Measurements from ENCODE around the gene ESR2. TPM values are rescaled to one million over a fixed set of nuclear protein-coding genes. Genes with fewer than 3 reads are reported as not detected.

ESR2 gene
- total RNA-seq, 1 donor from 2014 or later = 0.16 TPM

- Histone ChIP-seq H3K4me2 (ENCODE audit: low read length) (no peak overlapping the region), H3K9me3 (ENCODE audit: insufficient read depth, low read depth, low read length) (no peaks in the 10 kb centered on the region), H3K79me2 (ENCODE audit: insufficient read depth, low read length) (no peaks in the 10 kb centered on the region), H3K27me3 (ENCODE audit: insufficient read depth, low read length) (no peaks in the 10 kb centered on the region), H3K9ac (ENCODE audit: low read length) (no peak overlapping the region), H3K36me3 (ENCODE audit: insufficient read depth, low read length) (no peaks in the 10 kb centered on the region), H2AFZ (ENCODE audit: low read depth, low read length) (no peak overlapping the region), H3K27ac (ENCODE audit: low read depth, low read length) (no peak overlapping the region), H4K20me1 (ENCODE audit: insufficient read depth, low read length) (no peaks in the 10 kb centered on the region), H3K4me1 (ENCODE audit: insufficient read depth, low read length) (peaks cover 3% of the 10 kb centered on the region), H3K4me3 (ENCODE audit: insufficient read depth, low read depth, low read length) (no peak overlapping the region)
- Mint-ChIP-seq H3K9me3 (ENCODE audit: unreplicated experiment) (no peaks in the 10 kb centered on the region), H3K4me1 (ENCODE audit: low read depth, unreplicated experiment) (peaks cover 6% of the 10 kb centered on the region), H3K4me3 (ENCODE audit: unreplicated experiment) (no peak overlapping the region), H3K27me3 (ENCODE audit: low read depth, unreplicated experiment) (no peaks in the 10 kb centered on the region), H3K36me3 (ENCODE audit: low read depth, unreplicated experiment) (no peaks in the 10 kb centered on the region), H3K27ac (ENCODE audit: unreplicated experiment) (peak overlapping the region; percentile 28)
- no peak for TF ChIP-seq EZH2 (IDR thresholded peaks at IDR 0.05; ENCODE audit: insufficient read depth, low read length)
- no peak for TF ChIP-seq CTCF (IDR thresholded peaks at IDR 0.05; ENCODE audit: insufficient read depth, low read depth, low read length)
- FAIRE-seq (no peak), DNase-seq (ENCODE audit: low read depth) (peak; percentile 61)
Measured at GRCh38 chr14:64095620-64096019, 198.6 kb downstream of the ESR2 start.

GRCh38 chr14:64092940-64093339 lies 201.2 kb downstream of the ESR2 start:
- Histone ChIP-seq H3K4me3 (ENCODE audit: insufficient read depth, low read depth, low read length) (no peak overlapping the region), H3K4me1 (ENCODE audit: insufficient read depth, low read length) (peaks cover 3% of the 10 kb centered on the region), H3K27me3 (ENCODE audit: insufficient read depth, low read length) (no peaks in the 10 kb centered on the region), H4K20me1 (ENCODE audit: insufficient read depth, low read length) (no peaks in the 10 kb centered on the region), H3K36me3 (ENCODE audit: insufficient read depth, low read length) (no peaks in the 10 kb centered on the region), H3K79me2 (ENCODE audit: insufficient read depth, low read length) (no peaks in the 10 kb centered on the region), H3K9ac (ENCODE audit: low read length) (no peak overlapping the region), H3K9me3 (ENCODE audit: insufficient read depth, low read depth, low read length) (no peaks in the 10 kb centered on the region), H3K27ac (ENCODE audit: low read depth, low read length) (no peak overlapping the region), H3K4me2 (ENCODE audit: low read length) (no peak overlapping the region), H2AFZ (ENCODE audit: low read depth, low read length) (no peak overlapping the region)
- no peak overlapping the region for H3K27ac Mint-ChIP-seq (ENCODE audit: unreplicated experiment)
- no peak for FAIRE-seq
- TF ChIP-seq EZH2 (IDR thresholded peaks at IDR 0.05; ENCODE audit: insufficient read depth, low read length) = no peak
- TF ChIP-seq CTCF (IDR thresholded peaks at IDR 0.05; ENCODE audit: insufficient read depth, low read depth, low read length) = no peak
- peaks cover 10% of the 10 kb centered on the region for H3K4me1 Mint-ChIP-seq (ENCODE audit: low read depth, unreplicated experiment)
- no peak overlapping the region for H3K4me3 Mint-ChIP-seq (ENCODE audit: unreplicated experiment)
- no peaks in the 10 kb centered on the region for H3K36me3 Mint-ChIP-seq (ENCODE audit: low read depth, unreplicated experiment)
- no peaks in the 10 kb centered on the region for H3K9me3 Mint-ChIP-seq (ENCODE audit: unreplicated experiment)
- no peak for DNase-seq (ENCODE audit: low read depth)
- H3K27me3 Mint-ChIP-seq (ENCODE audit: low read depth, unreplicated experiment) = no peaks in the 10 kb centered on the region

GRCh38 chr14:64092338-64092737 lies 201.8 kb downstream of the ESR2 start:
- H3K4me1 Mint-ChIP-seq (ENCODE audit: low read depth, unreplicated experiment) = peaks cover 10% of the 10 kb centered on the region
- Histone ChIP-seq H3K36me3 (ENCODE audit: insufficient read depth, low read length) (no peaks in the 10 kb centered on the region), H3K27me3 (ENCODE audit: insufficient read depth, low read length) (no peaks in the 10 kb centered on the region), H2AFZ (ENCODE audit: low read depth, low read length) (no peak overlapping the region), H4K20me1 (ENCODE audit: insufficient read depth, low read length) (no peaks in the 10 kb centered on the region), H3K9me3 (ENCODE audit: insufficient read depth, low read depth, low read length) (no peaks in the 10 kb centered on the region), H3K27ac (ENCODE audit: low read depth, low read length) (no peak overlapping the region), H3K4me2 (ENCODE audit: low read length) (no peak overlapping the region), H3K9ac (ENCODE audit: low read length) (no peak overlapping the region), H3K4me3 (ENCODE audit: insufficient read depth, low read depth, low read length) (no peak overlapping the region), H3K79me2 (ENCODE audit: insufficient read depth, low read length) (no peaks in the 10 kb centered on the region), H3K4me1 (ENCODE audit: insufficient read depth, low read length) (peaks cover 3% of the 10 kb centered on the region)
- DNase-seq (ENCODE audit: low read depth) = no peak
- H3K27me3 Mint-ChIP-seq (ENCODE audit: low read depth, unreplicated experiment) = no peaks in the 10 kb centered on the region
- H3K36me3 Mint-ChIP-seq (ENCODE audit: low read depth, unreplicated experiment) = no peaks in the 10 kb centered on the region
- TF ChIP-seq EZH2 (IDR thresholded peaks at IDR 0.05; ENCODE audit: insufficient read depth, low read length) (no peak), CTCF (IDR thresholded peaks at IDR 0.05; ENCODE audit: insufficient read depth, low read depth, low read length) (no peak)
- no peak overlapping the region for H3K4me3 Mint-ChIP-seq (ENCODE audit: unreplicated experiment)
- H3K27ac Mint-ChIP-seq (ENCODE audit: unreplicated experiment) = no peak overlapping the region
- no peak for FAIRE-seq
- no peaks in the 10 kb centered on the region for H3K9me3 Mint-ChIP-seq (ENCODE audit: unreplicated experiment)

All from astrocyte (in vitro differentiated cells and primary cell).